HG03159 (cell line): ENCODE results near the gene ZNF106.

ENCODE experiments used
- ATAC-seq: cut with Tn5 transposase; IDR thresholded peaks from one replicate; pipeline ENCODE4 v1.9.1; 2021; ENCODE audit warnings: mild to moderate bottlenecking, moderate library complexity; ENCODE audit not compliant: unreplicated experiment

Gene ZNF106

DNA sequence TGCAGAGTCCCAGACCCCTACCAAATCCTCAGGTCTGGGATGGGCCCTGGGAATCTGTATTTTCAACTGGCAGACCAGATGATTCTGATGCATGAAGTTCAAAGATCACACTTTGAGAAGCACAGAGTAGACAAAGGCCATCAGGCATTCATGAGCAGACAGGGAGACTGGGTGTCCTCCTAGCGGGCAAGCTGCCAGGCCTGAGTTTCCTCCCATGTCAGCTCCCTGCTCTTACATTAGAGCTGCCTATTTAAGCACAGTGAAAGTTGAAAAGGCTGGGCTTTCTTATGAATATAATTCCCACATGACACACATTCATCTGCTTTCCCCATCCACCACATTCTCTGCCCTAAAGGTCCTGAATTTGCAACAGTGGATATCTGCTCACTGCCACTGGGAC lies 117.7 kb downstream of the ZNF106 start:
- ATAC-seq: no peak

DNA sequence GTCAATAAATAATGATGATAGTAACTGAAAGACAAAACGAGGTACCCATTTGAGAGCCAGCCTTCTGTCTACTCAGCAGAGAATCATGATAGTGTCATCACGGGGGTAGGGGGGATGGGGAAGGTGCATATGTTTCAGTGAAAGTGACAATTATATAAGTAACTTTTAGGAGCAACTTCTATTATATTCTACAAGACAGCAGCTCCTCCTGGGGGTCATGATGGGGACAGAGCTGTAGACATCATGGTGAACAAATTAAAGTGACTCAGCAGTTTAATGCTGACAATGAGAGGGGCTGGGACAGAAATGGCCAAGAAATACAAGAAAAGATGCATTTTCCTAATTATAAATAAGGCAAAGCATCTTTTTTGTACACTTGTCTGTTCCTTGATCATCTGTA lies 119.8 kb downstream of the ZNF106 start:
- ATAC-seq: no peak

DNA sequence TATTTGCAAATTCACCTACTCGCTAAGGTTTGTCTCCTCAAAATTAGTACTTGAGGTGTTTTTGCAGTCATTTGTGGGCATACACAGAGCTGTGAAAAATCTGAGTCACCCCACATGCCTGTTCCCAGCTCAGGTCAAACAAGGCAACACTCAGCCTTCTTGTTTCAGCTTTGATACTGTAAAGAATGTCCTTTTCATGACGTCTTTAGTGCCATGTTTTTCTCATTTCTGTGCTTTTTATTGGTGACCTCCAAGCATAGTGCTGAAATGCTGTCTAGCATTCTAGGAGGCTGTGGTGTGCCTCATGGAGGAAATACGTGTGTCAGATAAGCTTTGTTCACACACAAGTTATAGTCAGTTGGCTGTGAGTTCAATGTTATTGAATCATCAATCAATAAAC lies 122.8 kb downstream of the ZNF106 start:
- ATAC-seq: no peak

DNA sequence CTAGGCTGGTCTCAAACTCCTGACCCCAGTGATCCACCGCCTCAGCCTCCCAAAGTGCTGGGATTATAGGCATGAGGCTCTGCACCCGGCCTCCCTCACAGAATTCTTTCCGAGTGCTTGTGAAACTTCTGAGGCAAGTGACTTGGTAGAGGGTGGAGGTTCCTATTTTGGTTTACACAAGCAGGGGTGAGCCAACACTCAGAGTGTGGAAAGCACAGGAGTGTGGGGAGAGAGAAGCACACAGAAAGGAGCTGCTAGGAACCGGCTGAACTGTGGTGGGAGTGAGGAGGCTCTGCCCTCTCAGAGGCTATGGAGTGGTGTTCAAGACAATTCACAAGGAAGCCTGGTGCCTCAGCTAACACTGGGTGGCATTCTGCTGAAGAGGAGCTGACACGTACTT lies 123.9 kb downstream of the ZNF106 start:
- no peak for ATAC-seq

DNA sequence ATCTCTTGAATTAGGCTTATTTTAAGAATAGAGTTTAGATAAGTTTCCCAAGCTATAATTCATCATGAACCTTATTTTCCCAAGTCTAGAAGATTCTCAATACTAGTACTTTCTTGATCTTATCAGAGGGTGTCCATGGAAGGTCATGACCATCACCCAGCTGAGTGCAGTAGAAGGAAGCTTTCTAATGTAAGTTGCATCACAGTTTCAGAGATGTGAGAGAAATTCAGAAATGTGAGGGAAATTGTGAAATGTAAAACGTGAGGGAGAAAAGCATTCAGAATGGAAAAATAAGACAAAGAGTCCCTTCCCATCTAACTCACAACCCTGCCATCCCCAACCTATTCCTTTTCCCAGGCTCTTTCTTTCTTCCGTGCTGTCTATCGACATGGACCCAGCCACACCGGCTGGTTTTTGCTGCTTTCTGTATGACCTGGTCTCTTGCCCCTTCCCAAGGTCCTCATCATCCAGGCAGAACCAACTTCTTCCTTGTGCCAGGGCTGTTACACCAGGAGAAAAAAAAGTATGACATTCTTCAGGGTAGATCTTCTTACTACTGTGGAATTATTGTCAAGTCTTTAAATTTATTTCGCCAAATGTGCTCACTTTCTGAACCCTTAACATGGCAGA lies 124.9 kb downstream of the ZNF106 start:
- ATAC-seq: no peak

DNA sequence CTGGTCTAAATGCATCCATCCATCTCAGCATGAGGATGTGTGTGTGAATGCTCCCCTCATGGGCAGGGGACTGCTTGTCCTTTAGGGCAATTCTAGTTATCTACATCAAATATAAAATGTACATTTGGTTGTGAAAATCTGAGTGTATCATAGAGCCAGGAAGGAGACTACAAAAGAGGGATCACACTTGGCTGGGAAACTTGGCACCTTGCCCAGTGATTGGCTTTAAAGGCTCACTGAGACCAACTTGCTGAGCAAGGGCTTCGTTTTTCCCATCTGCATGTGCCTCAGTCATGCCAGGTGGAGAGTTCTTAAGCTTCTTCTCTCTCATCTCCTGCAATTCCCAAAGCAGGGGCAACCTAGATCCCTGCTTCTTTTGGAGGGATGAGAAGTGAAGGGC lies 126.4 kb downstream of the ZNF106 start:
- no peak for ATAC-seq

DNA sequence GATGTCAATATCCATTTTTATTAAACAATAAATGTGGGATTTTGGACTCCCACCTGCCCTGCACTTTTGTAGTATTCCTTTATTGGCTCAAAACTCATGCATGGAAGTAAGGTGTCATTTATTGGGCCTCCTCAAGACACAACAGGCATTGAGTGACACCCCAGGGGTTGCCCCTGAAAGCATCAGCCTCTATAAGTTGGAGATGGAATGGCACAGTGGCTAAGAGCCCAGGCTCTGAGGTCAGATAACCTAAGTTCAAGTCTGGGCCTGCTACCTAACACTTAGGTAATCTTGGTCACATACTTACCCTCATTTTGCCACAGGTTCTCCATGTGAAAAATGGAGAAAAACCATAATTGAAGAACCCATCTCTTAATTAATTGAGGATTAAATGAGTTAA lies 127.0 kb downstream of the ZNF106 start:
- ATAC-seq: no peak

DNA sequence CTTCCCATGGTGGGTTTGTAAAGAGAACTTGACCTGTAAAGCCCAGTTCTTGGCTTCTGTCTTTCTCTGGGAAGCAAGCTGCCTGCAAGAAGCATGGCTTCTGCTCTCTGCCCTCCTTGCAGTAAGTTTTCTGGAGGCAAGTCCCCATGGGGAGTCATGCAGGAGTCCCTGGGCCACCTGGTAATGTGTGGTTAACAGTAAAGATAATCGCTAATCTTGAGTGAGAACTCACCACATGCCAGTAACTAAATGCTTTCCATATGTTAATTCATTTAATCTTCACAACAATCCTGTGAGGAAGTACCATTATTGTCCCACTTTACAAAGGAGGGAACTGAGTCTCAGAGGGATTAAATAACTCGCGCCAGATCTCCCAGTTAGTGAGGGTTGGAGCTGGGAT lies 127.5 kb downstream of the ZNF106 start:
- no peak for ATAC-seq
